Adrenal gland (tissue), 12 donors: ENCODE results near the gene DDX20. TPM values are rescaled to one million over a fixed set of nuclear protein-coding genes. Genes with fewer than 3 reads are reported as not detected.

Source experiments
- DNase-seq, 7 donors: peaks; one replicate each; pipeline ENCODE4 v3.0.0-alpha.2; 2019 to 2020
- H3K27ac ChIP-seq, 5 donors: fragments of 200-600 bp; sonication (generic) in 4 of 5; 1 replicate in 3 of 5; 2 replicates in 2 of 5; pipeline versions ENCODE4 v1.5.1 to v1.8.0; 2016 to 2020; ENCODE audit warnings: mild to moderate bottlenecking in 1 of 5
- H3K27me3 ChIP-seq: fragments of 200-600 bp; 2 replicates; pipeline ENCODE4 v1.8.0; 2021
- H3K36me3 ChIP-seq, 2 donors: fragments of 200-600 bp; replicated peaks in 1 of 2; 1 replicate in 1 of 2; 2 replicates in 1 of 2; pipeline versions ENCODE4 v1.5.1 to v1.8.0; 2018 to 2022
- H3K4me1 ChIP-seq, 2 donors: fragments of 200-600 bp; replicated peaks in 1 of 2; 1 replicate in 1 of 2; 2 replicates in 1 of 2; pipeline versions ENCODE4 v1.5.1 to v1.8.0; 2018 to 2021
- H3K4me3 ChIP-seq, 4 donors: fragments of 200-600 bp; sonication (generic) in 3 of 4; one replicate each; pipeline ENCODE4 v1.5.1; 2016 to 2018
- H3K9me3 ChIP-seq, 3 donors: fragments of 200-600 bp; sonication (generic) in 1 of 3; replicated peaks in 1 of 3; 1 replicate in 2 of 3; 2 replicates in 1 of 3; pipeline versions ENCODE4 v1.5.1 to v1.8.0; 2016 to 2021
- POLR2A ChIP-seq, 2 donors: fragments of 450-650 bp; IDR thresholded peaks; one replicate each; pipeline ENCODE4 v1.6.1; 2017; ENCODE audit warnings: antibody characterized with exemption in 2 of 2, mild to moderate bottlenecking in 2 of 2, moderate library complexity in 1 of 2
- WGBS, 4 donors: extraction: QIAGEN DNeasy Blood & Tissue Kit in 2 of 4; methylation state at CpG; one replicate each; pipeline versions ENCODE4 v1.1.5 to v1.1.7; 2013 to 2017; 5-methylcytosine and 5-hydroxymethylcytosine counted together
- intact Hi-C, 2 donors: fragments of 100-400 bp; cut with DNase I; formaldehyde crosslinking; loops; one replicate each; pipeline versions ENCODE4 v1.14.1 to v1.15.0; 2022 to 2023
- polyA plus RNA-seq, 3 donors: library from polyadenylated mRNA; stranded (reverse); fragments of 200-250 nt in 2 of 3; fragments of 350-450 nt in 1 of 3; fragmentation: Illumina TruSeq in 1 of 3; extraction: RNeasy Lipid Tissue Mini Kit (QIAGEN cat#74804) in 1 of 3; gene quantifications; one replicate each; pipeline ENCODE4 v1.2.3, GENCODE V29; 2013 to 2014
- total RNA-seq, 9 donors: library from RNA; depleted of rRNA in 4 of 9; stranded (reverse); fragments of >200 nt in 4 of 9; fragments of 120-200 nt in 1 of 9; fragmentation: NEBNext Ultra II Directional in 1 of 9; extraction: Animal tissue kit (Norgen Biotek cat#: 25700) in 1 of 9; gene quantifications; one replicate each; pipeline versions ENCODE4 v1.1.0 to v1.2.4, GENCODE V29; 2013 to 2023
- TF ChIP-seq, protein P1 (sequence below), 6 experiments: fragments of 450-650 bp in 4 of 6; fragments of 200-600 bp in 2 of 6; sonication (generic) in 1 of 6; IDR thresholded peaks; 1 replicate in 5 of 6; 2 replicates in 1 of 6; pipeline versions ENCODE4 v1.5.1 to v1.8.0; 2016 to 2021; ENCODE audit warnings: antibody characterized with exemption in 6 of 6, mild to moderate bottlenecking in 2 of 6, moderate library complexity in 1 of 6
- donor health status: healthy with polysubstance abuse.
- donor health status: Bipolar disorder and iron deficiency.
- donor health status: DM: yes; HTN: yes; CAD: no.
- donor health status: DM: no; HTN: no; CAD: no.
- donor health status: DM: no; HTN: no; CAD: no.
- donor health status: DM: yes; HTN: yes; CAD: no.

DDX20 gene
- total and polyA plus RNA-seq, 12 donors, result 6.2 to 19.9 (median 11.6) TPM

DNA sequence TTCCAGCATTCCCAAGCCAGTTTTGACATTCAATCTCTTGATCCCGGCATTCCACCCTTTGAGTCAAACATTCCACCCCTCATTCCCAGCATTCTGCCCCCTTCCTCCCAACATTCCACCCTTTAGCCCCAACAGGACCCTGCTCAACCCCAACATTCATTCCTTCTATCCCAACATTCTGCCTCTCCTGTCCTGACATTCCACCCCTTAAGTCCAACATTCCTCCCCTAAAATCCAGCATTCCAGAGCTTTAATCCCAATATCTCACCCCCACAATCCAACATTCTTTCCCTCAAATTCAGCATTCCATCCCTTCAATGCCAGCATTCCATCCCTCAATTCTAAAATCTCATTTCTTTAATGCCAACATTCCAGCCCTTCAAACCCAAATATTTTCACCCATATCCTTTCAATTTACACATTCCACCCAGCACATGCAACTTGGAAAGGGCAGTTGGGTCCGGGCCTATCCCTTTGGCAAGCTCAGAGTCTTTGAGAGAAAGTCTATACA lies 22.9 kb downstream of the DDX20 start:
- no peaks in the 10 kb centered on the region for H3K36me3 ChIP-seq
- no peak for DNase-seq
- 77 to 87% (median 82%) methylated on average over 2 of the region's 2 CpGs for WGBS, 4 donors
- no peak overlapping the region for H3K27ac ChIP-seq
- no peaks in the 10 kb centered on the region for H3K27me3 ChIP-seq
- TF ChIP-seq, protein P1, sequence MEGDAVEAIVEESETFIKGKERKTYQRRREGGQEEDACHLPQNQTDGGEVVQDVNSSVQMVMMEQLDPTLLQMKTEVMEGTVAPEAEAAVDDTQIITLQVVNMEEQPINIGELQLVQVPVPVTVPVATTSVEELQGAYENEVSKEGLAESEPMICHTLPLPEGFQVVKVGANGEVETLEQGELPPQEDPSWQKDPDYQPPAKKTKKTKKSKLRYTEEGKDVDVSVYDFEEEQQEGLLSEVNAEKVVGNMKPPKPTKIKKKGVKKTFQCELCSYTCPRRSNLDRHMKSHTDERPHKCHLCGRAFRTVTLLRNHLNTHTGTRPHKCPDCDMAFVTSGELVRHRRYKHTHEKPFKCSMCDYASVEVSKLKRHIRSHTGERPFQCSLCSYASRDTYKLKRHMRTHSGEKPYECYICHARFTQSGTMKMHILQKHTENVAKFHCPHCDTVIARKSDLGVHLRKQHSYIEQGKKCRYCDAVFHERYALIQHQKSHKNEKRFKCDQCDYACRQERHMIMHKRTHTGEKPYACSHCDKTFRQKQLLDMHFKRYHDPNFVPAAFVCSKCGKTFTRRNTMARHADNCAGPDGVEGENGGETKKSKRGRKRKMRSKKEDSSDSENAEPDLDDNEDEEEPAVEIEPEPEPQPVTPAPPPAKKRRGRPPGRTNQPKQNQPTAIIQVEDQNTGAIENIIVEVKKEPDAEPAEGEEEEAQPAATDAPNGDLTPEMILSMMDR (IDR thresholded peaks at IDR 0.05), result no peak
- no peak for TF ChIP-seq POLR2A (IDR thresholded peaks at IDR 0.05)
- H3K9me3 ChIP-seq, result no peaks in the 10 kb centered on the region
- H3K4me3 ChIP-seq, result no peak overlapping the region
- intact Hi-C loops, result no loop called here
- no peaks in the 10 kb centered on the region for H3K4me1 ChIP-seq

DNA sequence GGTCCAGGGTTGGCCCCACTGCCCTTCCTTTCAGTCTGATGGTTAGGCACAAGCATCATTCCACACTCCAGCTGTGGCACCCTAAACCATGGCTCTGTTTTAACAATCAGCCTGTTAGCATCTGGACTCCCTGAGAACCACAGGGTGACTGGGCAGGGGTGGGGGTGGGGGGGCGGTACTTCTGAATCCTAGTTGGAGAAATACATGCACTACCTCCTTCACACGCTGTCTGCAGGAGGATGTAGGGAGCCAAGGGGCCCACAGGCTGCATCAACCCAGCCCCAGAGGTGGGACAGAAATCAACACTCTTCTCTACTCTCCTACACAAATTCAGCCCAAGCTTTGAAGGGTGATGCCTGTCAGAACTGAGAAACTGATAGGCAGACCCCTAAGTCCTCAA lies 23.8 kb downstream of the DDX20 start:
- Histone ChIP-seq H3K4me3 (no peak overlapping the region), H3K36me3 (no peaks in the 10 kb centered on the region), H3K27me3 (no peaks in the 10 kb centered on the region), H3K9me3 (no peaks in the 10 kb centered on the region), H3K4me1 (no peaks in the 10 kb centered on the region), H3K27ac (no peak overlapping the region)
- 80 to 94% (median 84%) methylated on average over 2 of the region's 2 CpGs for WGBS, 4 donors
- no peak for DNase-seq
- no peak for TF ChIP-seq POLR2A (IDR thresholded peaks at IDR 0.05)
- TF ChIP-seq, protein P1 (IDR thresholded peaks at IDR 0.05), result no peak
- intact Hi-C loops, result no loop called here

DNA sequence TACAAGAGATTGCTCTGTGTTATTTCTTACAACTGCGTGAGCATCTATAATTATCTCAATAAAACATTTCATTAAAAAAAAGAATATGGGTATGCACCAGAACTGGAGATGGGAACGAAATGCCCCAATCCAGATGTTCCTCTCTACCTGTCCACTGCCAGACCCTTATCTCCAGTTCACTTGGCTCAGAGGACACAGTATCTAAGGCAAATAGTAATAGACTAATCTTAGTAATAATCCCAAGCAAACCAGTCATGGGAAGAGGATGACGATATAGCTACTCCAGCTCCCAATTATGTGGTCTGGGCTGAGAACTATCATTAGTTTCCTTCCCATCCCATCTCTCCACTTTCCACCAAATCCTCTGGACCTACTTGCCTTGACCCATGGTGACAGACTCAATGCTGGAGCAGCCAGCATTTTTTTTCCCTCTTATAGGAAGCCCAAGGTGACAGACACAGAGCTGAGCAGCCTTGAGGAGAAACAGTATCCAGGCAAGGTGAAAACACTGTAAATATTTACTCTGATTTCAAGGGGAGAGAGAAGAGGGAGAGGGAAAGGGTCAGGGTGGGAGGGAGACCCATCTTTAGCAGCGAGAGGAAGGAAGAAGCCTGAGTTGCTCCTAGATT lies 28.7 kb downstream of the DDX20 start:
- Histone ChIP-seq H3K27me3 (no peaks in the 10 kb centered on the region), H3K4me1 (no peaks in the 10 kb centered on the region), H3K36me3 (no peaks in the 10 kb centered on the region), H3K4me3 (no peak overlapping the region), H3K27ac (no peak overlapping the region), H3K9me3 (no peaks in the 10 kb centered on the region)
- DNase-seq, result no peak
- intact Hi-C loops, result no loop called here
- 81 to 90% (median 87%) methylated on average over 4 of the region's 4 CpGs for WGBS, 4 donors
- TF ChIP-seq POLR2A (IDR thresholded peaks at IDR 0.05), result no peak
- TF ChIP-seq, protein P1 (IDR thresholded peaks at IDR 0.05), result no peak

DNA sequence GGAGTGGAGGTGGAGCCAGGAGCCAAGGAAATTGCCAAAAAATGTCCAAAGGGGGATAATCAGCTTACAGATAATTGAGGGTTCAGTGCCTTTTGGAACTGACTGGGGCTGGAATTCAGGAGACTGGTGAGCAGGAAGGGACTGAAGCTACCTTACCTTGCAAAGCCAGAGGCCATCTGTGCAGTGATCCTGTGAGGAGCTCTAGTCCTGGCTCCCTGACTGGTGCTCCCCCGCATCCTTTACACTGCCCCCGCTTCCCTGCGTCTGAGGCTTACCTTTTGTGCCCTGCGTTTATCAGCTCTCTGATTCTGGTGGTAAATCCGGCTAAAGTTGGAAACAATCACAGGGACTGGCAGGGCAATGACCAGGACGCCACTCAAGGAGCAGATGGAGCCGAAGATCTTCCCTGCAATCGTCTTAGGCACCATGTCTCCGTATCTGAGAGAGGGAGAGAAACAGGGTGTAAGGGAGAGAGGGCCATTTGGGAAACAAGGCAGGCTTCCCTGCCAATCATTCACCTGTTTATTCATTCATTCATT lies 31.0 kb downstream of the DDX20 start:
- H3K4me1 ChIP-seq, result no peaks in the 10 kb centered on the region
- H3K27ac ChIP-seq, result no peak overlapping the region
- H3K36me3 ChIP-seq, result no peaks in the 10 kb centered on the region
- no peak for DNase-seq
- TF ChIP-seq, protein P1 (IDR thresholded peaks at IDR 0.05), result no peak
- TF ChIP-seq POLR2A (IDR thresholded peaks at IDR 0.05), result no peak
- H3K4me3 ChIP-seq, result no peak overlapping the region
- no peaks in the 10 kb centered on the region for H3K27me3 ChIP-seq
- intact Hi-C loops, result no loop called here
- 88 to 95% (median 91%) methylated on average over 9 of the region's 9 CpGs for WGBS, 4 donors
- H3K9me3 ChIP-seq, result no peaks in the 10 kb centered on the region
